ENCODE results near the gene ORMDL2.

Gene ORMDL2, protein sequence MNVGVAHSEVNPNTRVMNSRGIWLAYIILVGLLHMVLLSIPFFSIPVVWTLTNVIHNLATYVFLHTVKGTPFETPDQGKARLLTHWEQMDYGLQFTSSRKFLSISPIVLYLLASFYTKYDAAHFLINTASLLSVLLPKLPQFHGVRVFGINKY

DNA sequence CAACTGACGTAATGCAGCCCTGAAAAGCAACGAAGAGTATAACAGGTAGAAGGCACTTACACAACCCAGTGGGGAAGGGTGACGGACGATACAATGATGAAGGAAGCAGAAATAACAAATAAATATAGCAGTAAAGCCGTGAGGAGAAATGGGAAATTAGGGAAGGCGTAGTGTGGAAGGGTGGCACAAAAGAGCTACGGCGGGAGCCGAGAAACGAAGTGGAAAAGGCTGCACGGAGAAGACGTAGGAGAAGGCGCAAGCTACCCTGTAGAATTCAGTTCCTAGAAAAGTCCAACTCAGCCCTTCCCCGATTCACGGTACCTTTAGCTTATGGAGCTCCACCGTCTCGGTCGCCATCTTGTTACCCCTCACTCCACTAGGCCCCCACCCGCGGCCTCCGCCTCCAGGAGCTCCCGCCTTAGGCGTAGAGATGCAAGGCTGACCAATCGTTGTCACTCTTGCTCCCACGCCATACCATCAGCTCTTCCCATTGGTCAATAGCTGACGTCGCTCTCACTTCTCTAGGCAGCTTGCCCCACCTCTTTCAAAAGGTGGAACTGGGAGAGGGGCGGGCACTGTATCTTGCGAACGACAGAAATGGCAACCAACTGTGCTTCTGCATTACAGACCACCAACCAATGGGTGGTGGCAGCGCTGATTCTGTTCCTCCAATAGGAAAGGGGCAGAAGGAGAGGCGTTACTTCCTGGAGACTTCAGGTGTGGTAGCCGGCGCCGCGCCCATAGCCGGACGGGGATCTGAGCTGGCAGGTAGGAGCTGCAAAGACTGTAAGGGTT lies at the start of gene ORMDL2, which contains the start of gene SARNP:
Gene ORMDL2 (plus strand): TSS at position 697 of the 795 bp plus-strand sequence. CDS start 959 bp downstream, outside the sequence.
Gene SARNP (minus strand): TSS at position 380 of the 795 bp plus-strand sequence. CDS start 23 bp downstream, at position 357.
- DNase-seq (ENCODE audit: low read depth) = peak; percentile 95

DNA sequence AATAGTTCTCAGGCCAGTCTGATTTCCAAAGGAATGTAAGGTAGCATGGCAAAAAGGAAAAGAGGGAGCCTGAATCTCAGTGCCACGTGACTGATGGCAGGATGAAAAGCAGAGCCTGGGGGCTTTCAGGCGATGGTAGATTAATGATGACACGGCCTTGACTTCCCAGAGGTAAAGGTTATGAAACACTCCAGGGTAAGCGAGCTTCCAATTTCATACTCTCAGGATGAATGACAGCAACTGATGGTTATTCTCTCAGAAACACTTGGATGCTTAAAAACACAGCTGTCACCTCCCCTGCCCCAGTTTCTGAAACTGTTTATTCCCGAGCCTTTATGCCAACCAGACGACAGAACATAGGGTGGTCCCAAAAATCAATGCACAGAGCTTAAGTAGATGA lies 46.1 kb upstream of the ORMDL2 start:
- no peak for DNase-seq (ENCODE audit: low read depth)

DNA sequence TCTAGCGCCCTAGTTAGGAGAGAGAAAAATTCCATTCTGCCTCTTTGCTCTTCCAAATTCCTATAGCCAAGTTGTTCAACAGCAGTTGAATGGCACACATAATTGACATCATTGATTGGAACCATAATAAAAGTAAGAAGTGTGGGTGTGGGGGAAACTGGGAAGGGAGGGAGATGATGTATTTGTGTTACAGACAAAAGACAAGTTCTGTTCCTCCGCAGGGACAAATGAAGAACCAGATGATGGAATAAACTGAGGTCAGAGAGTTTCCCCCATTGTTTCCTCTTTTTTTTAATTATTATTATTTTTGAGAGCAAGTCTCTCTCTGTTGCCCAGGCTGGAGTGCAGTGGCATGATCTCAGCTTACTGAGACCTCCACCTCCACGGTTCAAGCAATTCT lies 40.0 kb upstream of the ORMDL2 start:
- no peak for DNase-seq (ENCODE audit: low read depth)

DNA sequence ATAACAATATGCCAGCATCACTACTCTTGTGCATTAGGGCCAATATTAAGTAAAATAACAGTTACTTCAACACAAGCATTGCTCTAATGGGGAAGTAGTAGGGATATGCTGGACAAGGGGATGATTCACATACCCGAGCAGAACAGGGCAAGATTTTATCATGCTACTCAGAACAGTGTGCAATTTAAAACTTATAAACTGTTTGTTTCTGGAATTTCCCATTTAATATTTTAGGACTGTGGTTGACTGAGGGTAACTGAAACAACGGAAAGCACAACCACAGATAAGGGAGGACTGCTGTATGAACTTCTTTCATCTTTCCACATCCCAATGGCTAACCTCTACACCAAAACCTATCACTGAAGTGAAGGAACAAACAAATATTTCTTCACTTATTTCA lies 37.2 kb upstream of the ORMDL2 start:
- DNase-seq (ENCODE audit: low read depth) = no peak

DNA sequence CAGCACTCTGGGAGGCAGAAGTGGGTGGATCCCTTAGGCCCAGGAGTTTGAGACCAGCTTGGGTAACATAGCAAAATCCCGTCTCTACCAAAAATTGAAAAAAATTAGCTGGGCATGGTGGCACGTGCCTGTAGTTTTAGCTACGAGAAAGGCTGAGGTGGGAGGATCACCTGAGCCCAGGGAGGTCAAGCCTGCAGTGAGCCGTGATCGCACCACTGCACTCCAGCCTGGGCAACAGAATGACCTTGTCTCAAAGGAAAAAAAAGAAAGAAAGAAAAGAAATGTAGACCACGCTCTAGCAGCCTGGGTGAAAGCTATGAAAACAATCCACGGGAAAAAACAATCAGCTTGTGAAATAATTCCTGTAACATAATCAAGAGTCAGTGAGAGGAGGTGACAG lies 29.3 kb upstream of the ORMDL2 start:
- no peak for DNase-seq (ENCODE audit: low read depth)

DNA sequence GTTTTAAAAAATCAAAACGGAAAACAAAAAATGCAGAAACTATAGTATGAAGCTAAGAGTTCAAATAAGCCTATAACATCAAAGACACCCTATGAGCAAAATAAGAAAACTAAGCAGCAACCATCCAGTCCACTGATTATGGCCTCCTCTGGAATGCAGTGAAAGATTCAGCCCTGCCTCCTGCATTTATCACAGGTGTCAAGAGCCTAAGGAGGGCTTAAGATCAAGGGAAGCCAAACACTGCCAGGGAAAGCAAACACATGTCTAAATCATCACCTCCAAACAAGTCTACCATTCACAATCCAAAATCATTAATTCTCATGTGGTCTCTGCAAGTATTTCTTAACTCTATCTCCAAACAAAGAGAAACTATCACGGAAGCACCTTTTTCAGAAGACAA lies 28.7 kb upstream of the ORMDL2 start:
- no peak for DNase-seq (ENCODE audit: low read depth)

DNA sequence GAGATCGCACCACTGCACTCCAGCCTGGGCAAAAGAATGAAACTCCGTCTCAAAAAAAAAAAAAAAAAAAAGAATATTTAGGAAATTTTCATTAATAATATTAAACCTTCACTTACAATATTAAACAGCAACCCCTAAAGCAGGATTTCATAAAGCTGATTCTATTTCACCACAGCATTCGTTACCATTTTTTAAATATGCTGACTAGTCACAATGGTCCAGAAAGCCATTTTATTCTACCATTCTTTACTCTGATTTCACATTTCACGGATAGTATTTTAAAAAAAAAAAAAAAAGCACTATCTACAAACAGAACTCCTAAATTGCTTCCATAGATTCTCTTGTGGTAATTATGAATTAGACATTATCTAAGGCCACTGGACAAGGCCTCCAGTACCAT lies 27.9 kb upstream of the ORMDL2 start:
- no peak for DNase-seq (ENCODE audit: low read depth)

DNA sequence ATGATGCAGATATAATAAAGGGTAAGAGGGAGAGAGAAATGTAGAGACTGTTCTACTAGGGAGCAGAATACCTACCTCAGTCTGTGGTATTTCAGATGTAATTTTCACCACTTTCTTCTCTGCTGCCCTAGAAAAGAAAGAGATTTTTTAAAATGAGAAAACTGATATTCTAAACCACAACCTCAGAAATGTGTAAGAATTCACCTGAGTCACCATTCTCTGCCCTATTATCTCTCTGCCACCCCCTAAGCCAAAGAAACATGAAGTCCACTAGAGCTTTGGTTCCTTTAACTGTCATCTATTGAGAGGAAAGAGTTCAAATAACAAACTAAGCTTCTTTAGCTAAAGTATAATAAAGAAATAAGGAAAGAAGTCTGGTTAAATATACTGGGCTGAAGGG lies 21.9 kb upstream of the ORMDL2 start:
- DNase-seq (ENCODE audit: low read depth) = no peak

DNA sequence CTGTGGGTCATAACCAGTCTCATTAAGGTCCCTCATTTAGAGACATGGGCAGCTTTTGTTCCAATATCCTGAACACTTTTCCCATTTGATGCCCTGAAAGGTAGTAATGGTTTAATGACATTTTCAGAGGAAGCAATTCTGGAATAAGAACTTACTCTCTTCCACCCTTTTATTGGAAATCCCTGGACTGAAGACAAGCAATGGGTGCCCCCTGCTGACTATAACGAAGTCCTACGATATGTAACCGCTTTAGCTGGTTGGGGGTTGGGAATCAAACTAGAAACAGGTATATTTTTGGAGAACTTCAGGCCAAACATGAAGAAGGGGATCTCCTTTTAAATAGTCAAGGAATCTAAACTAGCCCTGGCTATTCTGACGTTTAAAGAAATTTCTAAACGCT lies 20.8 kb upstream of the ORMDL2 start:
- DNase-seq (ENCODE audit: low read depth) = no peak

DNA sequence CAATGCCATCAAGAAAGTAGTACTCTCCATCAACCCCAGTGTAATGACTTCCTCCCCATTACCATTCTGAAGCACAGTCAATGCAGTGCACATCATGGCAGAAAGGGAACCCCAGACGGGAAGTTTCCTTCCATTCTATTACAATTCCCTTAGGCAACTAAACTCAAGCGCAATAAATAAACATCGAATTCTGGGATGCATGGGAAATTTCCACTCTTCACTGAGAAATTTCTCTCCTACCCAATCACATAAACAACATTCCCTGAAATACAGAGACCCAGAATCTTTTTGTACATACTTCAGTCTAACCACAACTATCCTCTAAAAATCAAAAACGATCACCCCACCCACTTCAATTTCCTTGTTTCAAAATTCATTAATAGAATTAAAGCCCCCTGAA lies 20.3 kb upstream of the ORMDL2 start:
- DNase-seq (ENCODE audit: low read depth) = no peak

DNA sequence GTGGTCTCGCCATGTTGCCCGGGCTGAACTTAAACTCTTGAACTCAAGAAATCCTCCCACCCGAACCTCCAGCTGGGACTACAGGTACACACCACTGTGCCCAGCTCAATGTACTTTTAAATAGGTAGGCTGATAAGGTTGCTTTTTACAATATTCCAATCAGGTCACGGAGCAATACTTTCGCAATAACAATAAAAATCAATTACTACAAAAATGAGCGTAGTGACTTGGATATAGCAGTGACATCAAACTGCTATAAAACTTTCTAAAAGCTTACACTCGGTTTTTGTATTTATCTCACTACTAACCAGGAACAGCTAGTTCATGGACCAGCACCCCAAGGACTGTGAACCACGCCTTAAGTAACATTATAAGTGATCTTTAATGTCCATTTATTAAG lies 10.9 kb upstream of the ORMDL2 start:
- no peak for DNase-seq (ENCODE audit: low read depth)

DNA sequence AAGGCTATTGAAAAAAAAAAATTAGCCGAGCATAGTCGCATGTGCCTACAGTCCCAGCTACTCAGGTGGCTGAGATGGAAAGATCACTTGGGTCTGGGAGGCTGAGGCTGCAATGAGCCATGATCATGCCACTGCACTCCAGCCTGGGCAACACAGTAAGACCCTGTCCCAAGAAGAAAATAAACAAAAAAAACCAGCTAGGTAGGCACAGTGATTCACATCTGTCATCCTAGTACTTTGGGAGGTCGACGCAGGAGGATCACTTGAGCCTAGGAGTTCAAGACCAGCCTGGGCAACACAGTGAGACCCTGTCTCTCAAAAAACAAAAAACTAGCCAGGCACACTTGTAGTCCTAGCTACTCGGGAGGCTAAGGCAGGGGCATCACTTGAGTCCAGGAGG lies 8.6 kb upstream of the ORMDL2 start:
- DNase-seq (ENCODE audit: low read depth) = no peak

DNA sequence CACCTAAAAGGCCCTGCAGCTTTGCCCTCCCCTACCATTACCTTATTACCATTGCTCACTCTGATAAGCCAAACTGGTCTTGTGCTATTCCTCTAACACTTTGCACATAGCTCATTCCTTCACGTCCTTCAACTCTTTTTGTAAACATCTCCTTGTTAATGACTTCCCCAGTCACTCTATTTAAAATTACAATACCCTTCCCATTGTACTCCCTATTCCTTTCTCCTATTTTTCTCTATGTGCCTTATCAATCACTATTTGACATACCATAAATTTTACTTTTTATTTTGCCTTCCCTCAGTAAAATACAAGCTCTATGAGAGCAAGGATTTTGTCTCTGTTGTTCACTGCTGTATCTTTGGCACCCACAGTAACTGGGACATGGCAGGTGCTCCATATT lies 5.8 kb upstream of the ORMDL2 start:
- no peak for DNase-seq (ENCODE audit: low read depth)

DNA sequence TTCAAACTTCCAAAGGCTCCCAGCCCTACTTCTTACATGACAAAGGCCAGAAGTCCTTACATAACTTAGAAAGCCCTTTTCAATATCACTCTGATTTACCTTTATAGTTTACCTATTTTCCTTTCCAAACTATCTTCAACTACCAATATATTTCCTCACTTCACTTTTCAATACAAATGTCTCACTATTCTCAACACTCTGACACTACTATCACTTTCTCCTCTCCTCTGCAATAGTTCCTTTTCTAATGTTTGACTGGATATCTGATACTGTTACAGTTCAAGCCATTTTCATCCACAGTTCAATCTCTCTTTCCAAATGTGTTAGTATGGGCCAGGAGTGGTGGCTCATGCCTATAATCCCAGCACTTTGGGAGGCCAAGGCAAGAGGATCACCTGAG lies 3.6 kb upstream of the ORMDL2 start:
- DNase-seq (ENCODE audit: low read depth) = no peak

DNA sequence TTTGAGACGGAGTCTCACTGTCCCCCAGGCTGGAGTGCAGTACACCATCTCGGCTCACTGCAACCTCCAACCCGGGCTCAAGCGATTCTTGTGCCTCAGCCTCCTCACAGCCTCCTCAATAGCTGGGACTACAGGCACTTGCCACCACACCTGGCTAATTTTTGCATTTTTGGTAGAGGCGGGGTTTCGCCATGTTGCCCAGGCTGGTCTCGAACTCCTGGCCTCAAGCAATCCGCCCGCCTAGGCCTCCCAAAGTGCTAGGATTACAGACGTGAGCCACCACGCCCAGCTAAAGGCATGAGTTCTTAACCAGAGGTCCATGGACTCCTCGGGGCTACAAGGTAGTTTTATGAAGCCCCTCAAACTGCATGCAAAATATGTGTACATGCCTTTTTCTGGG lies 2.4 kb upstream of the ORMDL2 start:
- no peak for DNase-seq (ENCODE audit: low read depth)

DNA sequence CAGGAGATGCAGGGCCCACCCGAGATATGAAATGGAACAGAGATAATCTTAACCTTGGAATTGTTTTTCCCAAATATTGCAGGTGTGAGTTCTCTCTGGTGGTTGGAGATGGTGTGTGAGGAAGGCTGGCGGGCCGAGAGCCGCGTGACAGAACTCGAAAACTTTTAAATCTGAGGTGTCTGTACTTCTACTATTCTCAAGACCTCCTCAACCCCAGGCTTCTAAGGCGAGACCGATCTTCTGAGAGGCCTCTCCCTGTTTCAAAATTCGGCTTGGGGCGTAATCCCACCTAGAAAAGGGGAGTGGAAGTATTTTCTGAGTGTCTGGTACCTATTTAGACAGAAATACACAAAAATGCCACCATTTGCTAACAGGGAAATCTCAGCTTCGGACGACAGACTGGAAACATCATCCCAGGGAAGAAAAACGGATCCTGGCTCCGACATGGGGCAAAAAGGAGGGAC lies 928 bp upstream of the ORMDL2 start:
- DNase-seq (ENCODE audit: low read depth) = no peak

DNA sequence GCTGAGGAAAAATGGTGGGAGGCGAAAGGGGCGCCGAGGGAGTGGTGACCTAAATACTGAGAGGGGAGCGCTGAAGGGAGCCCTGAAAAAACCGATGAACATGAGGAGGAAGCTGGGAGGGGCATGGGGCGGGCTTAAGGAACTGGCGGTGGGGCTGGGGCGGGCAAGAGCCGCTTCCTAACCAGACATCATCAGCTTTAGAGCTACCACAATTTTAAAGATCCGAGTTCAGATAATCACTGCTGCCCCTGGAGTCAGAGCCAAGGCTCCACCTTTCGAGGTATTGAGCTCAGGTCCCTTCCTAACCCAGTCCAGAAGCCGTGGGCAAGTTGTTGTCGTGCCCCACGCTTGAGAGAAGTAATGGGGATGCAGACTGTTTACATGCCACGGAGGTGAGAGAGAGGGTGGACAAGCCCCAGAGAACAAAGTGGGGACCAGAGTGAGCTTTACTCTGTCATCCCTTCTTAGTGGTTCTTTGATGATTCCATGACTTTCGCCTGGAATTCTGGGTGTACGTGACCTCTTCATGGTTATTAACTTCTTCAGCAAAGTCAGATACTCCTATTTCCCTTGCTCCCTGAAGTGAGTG lies 393 bp downstream of the ORMDL2 start:
- no peak for DNase-seq (ENCODE audit: low read depth)

DNA sequence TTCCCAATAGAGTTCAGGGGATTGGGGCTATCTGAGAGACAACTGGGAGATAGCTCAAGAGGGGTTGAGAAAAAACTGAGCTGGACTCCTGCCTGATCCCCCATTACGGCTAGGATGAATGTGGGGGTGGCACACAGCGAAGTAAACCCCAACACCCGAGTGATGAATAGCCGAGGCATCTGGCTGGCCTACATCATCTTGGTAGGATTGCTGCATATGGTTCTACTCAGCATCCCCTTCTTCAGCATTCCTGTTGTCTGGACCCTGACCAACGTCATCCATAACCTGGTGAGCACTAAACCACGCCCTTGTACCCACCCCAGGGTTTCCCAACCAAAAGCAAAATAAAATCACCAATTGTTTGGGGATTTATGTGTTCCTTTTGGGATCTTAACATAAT lies 1.0 kb downstream of the ORMDL2 start:
- no peak for DNase-seq (ENCODE audit: low read depth)

DNA sequence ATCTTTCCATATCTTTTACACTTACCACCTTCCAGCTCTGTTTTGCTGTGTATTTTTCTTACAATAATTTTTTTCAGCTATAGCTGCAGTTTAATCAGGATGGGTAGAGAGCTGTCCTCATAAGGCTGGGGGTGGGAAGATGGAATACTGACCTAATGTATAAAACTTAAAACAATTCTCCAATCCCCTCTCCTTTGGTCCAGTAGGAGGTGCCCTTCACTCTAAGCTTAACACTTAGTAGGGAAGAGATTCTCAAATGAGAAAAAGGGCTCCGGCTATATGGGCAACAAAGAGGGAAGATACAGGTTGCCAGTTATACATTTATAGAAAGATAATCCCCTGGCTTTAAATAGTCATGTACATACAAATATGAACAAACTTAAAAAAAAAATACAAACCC lies 2.8 kb downstream of the ORMDL2 start:
- DNase-seq (ENCODE audit: low read depth) = no peak

DNA sequence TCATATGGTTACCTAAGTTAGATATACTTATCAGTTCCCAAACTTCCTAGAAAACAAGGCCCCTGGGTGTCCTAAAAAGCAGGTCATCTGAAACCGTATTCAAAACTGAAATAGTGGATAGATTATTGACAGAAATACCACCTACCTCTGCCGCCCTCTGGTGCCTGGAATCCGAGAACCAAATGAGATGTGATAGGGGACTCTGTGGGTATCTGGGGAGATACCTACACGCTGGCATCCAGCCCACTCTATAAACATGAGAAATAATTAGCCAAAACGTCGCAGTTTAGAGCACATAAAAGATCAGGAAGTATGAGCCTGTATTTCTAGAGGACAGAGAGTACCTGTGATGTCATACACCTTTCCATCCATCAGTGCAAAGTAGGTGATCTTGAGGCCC lies 4.4 kb downstream of the ORMDL2 start:
- no peak for DNase-seq (ENCODE audit: low read depth)

DNA sequence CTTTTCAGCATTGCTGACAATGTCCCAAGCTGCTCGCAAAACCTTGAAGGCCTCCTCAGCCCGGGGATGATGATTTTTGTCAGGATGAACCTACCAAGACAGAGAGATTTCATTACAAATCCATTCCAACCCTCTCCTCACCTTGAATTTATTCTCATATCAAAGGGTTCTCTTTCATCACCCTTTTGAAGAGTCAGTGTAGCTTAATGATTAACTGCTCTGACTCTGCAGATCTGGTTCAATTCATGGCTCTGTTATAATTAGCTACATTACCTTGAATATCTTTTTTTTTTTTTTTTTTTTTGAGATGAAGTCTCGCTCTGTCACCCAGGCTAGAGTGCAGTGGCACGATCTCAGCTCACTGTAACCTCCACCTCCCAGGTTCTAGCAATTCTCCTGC lies 5.6 kb downstream of the ORMDL2 start:
- no peak for DNase-seq (ENCODE audit: low read depth)

DNA sequence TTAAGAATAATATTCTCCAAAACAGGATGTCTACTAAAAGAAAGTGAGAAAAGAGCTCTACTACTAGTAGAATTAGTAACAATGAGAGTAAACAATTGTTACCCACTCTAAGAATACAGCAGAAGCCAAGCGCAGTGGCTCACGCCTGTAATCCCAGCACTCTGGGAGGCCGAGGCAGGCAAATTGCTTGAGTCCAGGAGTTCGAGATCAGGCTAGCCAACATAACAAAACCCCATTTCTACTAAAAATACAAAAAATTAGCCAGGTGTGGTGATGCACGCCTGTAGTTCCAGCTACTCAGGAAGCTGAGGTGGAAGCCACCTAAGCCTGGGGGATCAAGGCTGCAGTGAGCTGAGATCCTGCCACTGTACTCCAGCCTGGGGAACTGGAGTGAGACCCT lies 6.9 kb downstream of the ORMDL2 start:
- no peak for DNase-seq (ENCODE audit: low read depth)

DNA sequence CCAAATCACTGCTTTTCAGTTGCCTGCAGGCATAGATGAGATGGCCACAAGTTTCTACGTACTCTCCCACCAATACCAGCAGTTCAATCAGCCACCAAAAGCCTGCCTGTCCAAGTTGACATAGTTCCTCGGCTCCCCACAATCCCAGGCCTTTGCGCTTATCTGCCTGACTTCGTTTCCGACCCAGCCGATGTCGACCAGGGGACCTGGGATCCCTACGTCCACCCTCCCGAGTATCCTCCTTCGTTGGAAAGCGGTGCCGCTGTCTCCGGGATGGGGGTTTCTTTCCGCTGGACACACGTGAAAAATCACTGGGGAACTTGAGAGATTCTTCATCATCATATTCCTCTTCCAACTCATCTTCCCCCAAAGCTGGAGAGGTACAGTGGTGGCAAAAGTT lies 10.0 kb downstream of the ORMDL2 start:
- no peak for DNase-seq (ENCODE audit: low read depth)

DNA sequence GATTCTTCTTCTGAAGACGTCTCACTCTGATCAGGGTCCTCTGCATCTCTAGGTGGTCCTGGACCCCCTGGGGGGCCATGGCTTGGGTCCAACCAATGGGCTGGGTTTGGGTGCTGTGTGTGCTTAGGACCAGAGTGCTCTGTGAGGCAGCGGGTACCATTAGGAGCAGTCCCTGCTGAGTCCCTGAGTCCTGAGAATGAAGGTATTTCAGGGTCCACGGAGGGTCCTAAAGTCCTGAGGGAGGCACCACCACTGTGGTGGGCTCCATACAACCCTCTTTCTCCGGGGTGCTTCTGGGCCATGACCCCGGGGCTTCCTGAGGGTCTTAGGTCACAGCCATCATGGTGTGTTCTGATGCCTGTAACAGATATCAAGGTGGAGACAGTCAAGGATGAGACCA lies 10.5 kb downstream of the ORMDL2 start:
- no peak for DNase-seq (ENCODE audit: low read depth)

Data from activated T-cell treated with anti-CD3 and anti-CD28 coated beads for 24 hours (primary cell).